Glomerular endothelial cell (primary cell): ENCODE results near the gene RHBG. TPM values are rescaled to one million over a fixed set of nuclear protein-coding genes. Genes with fewer than 3 reads are reported as not detected.

ENCODE experiments used
- DNase-seq: peaks from one replicate; pipeline ENCODE4 v3.0.0-alpha.2; 2011; ENCODE audit warnings: low read depth, low spot score; ENCODE audit errors: extremely low read depth
- total RNA-seq: library from RNA; depleted of rRNA; stranded (reverse); fragments of >200 nt; gene quantifications from 2 replicates; pipeline ENCODE4 v1.2.3, GENCODE V29; 2015

The RHBG gene
- total RNA-seq, 1 donor from 2014 or later, result not detected

- no peak for DNase-seq
Measured at GRCh38 chr1:156384658-156385057, 15.6 kb downstream of the RHBG start.

- peak; percentile 22 for DNase-seq
Measured at GRCh38 chr1:156385534-156386031, 16.6 kb downstream of the RHBG start.

GRCh38 chr1:156386134-156386901 lies 17.3 kb downstream of the RHBG start:
- no peak for DNase-seq

GRCh38 chr1:156386949-156387869 lies 18.2 kb downstream of the RHBG start:
- DNase-seq, result no peak

- DNase-seq, result no peak
Measured at GRCh38 chr1:156387870-156388173, 18.8 kb downstream of the RHBG start.

GRCh38 chr1:156388174-156389137 lies 19.4 kb downstream of the RHBG start:
- DNase-seq, result no peak

GRCh38 chr1:156389311-156389710 lies 20.3 kb downstream of the RHBG start:
- no peak for DNase-seq

- DNase-seq, result no peak
Measured at GRCh38 chr1:156390469-156391365, 21.7 kb downstream of the RHBG start.

- DNase-seq, result no peak
Measured at GRCh38 chr1:156391366-156391677, 22.3 kb downstream of the RHBG start.

- DNase-seq, result no peak
Measured at GRCh38 chr1:156391701-156392100, 22.7 kb downstream of the RHBG start.

- DNase-seq, result no peak
Measured at GRCh38 chr1:156392452-156392853, 23.4 kb downstream of the RHBG start.

- no peak for DNase-seq
Measured at GRCh38 chr1:156393095-156393494, 24.1 kb downstream of the RHBG start.

GRCh38 chr1:156394082-156394481 lies 25.1 kb downstream of the RHBG start:
- DNase-seq, result no peak

- DNase-seq, result no peak
Measured at GRCh38 chr1:156394835-156395461, 25.9 kb downstream of the RHBG start.

GRCh38 chr1:156399355-156400125 lies 30.5 kb downstream of the RHBG start:
- no peak for DNase-seq

GRCh38 chr1:156400191-156400935 lies 31.4 kb downstream of the RHBG start:
- DNase-seq, result no peak

GRCh38 chr1:156401041-156401574 lies 32.1 kb downstream of the RHBG start:
- no peak for DNase-seq

- no peak for DNase-seq
Measured at GRCh38 chr1:156401681-156402081, 32.7 kb downstream of the RHBG start.
